CD4-positive, alpha-beta T cell treated with Interleukin-4 for 4 hours (primary cell): ENCODE results near the gene TADA2B.
A peak's percentile ranks its signal among the peaks of the same experiment; 100 is the strongest.
"Not testable (repeated sequence)": the region's sequence is repeated elsewhere in the genome, so short reads cannot be mapped to it uniquely, and the experiment has no call there.

Source experiments
- DNase-seq: peaks from one replicate; pipeline ENCODE4 v3.0.0-alpha.2; 2020

The TADA2B gene

DNA sequence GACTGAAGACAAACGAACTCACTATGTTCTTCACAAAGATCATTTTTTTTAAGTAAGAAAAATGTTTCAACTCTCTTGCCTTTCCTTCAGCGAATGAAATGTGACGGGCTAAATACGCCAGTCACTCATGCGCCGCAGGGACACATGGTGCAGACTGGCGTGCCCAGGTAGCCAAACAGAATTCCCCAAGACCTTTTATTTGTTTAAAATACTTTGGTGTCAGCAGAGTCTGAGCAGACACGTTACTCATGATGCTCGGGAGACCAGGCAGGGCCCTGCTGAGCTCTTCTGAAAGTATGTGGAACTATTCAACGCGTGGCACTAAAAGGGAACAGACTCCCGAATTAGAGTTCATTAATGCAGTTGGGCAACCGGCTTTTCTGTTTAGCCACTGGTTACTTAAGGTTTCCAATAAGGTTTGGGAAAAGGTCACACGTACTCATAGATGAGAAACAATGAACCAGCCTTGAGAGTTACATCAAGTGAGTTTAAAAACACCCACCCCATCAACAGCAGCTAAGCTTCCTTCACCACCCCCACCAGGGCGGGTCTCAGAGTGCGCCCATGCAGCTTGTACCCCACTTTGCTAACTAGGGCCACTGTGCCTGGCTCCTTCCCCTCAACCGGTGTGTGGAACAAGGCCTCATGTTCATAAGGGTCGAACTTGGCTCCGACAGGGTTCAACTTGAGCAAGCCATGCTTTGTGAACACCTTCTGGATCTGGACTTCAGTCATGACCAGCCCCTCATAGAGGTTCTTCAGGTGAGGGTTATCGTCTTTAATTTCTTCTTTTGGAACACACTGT lies 17.4 kb downstream of the TADA2B start:
- no peak for DNase-seq

DNA sequence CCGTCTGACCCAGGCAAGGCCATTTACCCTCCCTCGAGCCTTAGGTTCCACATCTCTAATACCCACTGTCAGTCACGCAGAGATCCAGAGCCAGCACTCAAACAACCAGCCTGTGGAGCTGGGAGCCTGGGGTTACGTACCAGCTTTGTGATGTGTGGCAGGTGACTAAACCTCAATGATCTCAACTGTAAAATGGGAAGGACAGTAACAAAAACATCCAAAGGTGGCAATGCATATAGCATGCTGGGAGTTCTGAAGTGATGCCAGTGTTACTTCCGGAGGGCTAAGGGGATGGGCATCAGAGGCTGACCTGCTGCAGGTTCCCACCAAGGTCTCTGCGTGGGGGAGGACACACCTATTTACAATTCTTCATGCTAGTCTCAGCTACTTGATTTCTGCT lies 18.6 kb downstream of the TADA2B start:
- no peak for DNase-seq

DNA sequence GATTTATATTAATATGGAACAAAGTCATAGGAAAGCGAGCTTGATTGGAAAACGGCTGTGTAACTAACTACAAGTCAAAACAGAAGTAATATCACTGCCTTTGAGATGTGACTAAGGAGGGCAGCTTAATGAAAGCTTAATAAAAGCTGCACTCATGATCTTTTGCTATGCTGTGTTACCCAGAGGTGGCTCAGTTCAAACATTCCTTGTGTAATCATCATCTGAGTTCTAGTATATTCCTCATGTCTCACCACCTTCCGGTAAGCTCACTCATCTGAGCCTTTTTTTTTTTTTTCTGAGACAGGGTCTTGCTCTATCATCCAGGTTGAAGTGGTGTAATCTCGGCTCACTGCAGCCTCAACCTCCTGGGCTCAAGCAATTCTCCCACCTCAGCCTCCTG lies 19.6 kb downstream of the TADA2B start:
- DNase-seq, result no peak

DNA sequence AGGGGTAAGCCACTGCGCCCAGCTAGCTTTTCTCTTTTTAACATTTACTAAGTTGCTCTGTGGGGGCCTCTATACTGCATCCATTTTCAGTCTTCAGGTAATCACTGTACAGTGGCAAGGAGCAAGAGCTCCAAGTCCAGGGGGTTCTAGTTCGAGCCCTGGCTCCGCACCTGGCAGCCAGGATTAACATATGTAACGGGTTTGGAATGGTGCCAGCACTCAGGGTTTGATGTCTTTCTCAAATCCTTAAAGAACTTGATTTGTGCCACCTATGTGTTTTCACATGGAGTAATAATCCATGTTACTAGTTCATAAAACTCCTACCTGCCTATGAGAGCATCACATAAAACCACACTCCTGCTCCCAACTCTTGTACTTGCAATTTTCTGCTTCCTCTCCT lies 20.2 kb downstream of the TADA2B start:
- DNase-seq, result no peak

DNA sequence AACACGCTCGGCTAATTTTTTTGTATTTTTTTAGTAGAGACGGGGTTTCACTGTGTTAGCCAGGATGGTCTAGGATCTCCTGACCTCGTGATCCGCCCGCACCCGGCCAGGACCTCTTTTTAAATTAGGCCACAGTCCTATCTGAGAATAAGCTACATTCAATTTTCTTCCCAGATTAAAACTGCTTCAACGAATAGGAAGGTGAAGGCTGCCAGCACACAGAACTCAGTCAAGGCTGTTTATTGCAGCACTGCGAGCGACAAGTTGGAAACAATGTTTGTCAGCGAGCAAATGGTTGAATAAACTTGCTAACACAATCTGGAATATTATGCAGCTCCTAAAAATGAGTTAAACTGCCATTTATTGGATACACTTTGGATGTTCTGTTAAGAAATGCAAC lies 22.8 kb downstream of the TADA2B start:
- DNase-seq, result no peak

DNA sequence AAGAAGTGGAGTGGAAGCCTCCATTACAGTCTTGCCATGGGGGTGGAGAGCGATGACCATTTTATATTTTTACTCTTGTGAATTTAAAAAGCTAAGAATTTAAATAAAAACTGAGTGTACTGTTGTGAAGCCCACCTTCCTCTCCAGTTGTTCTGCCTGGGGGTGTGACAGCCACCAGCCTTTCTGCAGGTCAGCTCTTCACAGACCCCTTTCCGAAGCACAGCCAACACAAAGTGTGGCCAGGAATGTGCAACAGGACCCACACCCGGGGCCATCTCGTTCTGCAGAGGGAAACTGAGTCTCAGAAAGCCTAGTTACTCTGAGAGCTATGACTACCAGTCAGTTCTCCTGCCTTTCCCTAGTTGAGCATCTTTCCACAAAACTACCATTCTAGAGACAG lies 23.3 kb downstream of the TADA2B start:
- DNase-seq, result no peak

DNA sequence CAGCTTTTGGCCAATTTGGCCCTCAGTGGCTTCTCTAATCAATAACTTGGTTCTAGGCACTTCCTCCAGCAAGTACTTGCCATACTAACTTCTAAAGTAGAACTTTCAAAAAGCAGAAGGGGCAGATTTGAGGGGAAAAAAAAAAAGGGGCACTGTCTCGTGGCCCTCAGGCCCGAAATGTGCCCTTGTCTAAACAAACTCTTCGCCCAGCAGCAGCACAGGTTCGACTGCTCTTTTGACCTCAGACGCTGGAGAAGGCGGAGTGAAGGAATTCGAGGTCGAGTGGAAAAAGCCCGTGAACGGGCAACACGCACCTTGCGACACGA lies 23.9 kb downstream of the TADA2B start:
- no peak for DNase-seq

DNA sequence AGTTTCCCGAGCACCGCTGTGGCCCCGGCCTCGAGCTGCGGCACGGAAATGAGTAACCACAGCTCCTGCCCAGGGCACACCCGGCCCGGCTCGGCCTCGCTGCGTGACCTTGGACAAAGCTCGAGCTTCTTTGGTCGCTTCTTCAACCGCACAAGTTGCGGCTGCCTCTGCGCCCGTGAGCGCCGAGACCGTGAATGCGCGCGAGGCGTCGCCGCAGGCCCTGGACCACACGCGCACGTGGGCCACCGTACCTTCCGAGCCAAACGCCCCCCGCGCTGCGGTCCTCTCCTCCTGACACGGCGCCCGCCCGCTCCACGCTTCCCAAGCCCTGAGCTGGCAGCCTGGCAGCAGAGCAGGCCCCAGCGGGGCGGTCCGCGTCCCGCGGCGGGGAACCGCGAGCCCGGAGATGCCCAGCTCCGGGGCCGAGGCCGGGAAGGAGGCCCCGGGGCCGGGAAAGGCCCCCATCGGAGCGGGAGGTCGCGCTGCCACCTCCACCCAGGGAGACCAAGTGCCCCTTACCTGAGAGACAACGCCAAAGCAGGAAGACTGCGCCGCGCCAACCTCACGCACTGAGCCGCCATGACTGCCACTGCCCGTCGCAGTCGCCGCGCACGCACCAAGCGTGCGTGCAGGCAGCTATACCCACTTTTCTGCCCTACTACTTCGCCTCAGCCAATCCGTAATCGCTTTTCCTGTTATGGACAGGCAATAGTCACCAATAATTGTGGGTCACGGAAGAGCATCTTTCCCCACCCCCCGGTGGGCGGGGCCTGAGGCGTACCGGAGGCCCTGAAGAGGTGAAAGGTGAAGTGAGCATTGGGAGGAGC lies 24.5 kb downstream of the TADA2B start, which contains the start of gene GRPEL1:
GRPEL1 (minus strand) TSS at position 613 of the 827 bp plus-strand sequence; CDS start at position 581, 32 bp downstream.
- DNase-seq, result peak; percentile 99

DNA sequence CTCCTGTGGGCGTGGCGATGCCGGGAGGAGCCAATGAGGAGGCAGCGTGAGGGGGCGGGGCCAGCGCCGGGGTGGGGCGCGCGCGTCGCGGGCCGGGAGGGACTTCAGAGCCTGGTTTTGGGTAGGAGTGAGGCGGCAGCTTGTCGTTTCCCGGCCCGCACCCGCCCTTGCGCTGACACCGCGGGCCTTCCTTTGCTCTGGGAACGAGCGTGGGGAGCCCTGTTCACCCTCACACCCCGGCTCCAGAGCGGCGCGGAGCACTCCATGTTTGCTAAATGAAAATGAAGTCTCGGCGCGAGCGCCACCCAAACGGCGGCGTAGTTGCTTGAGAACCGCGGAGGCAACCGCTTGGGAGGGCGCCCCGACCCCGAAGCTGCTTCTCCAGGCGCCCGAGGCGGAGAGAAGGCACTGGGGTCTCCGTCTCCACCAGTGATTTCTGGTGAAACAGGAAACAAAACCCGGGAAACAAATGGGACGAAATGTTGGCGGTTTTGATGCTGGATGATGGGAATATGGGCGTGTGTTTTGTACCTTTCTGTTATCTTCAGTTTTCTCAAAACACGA lies 25.2 kb downstream of the TADA2B start:
- no peak for DNase-seq

DNA sequence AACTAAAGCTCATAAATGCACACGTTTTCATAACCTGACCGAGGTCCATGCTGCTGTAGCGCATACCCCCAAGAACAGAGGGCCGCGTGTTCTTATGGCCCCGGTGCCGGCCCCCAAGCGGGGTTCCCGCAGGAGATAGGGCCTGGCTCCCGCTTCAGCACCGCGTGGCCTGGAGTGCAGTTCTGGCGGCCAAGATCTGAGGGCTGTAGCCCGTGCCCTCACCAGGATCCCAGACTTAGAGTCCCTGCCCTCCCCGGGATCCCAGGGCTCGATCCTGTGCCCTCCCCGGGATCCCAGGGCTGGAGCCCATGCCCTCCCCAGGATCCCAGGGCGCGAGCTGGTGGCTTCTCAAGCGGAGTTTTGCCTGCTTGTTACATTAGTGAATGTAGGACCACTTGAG lies 25.7 kb downstream of the TADA2B start:
- DNase-seq, result no peak

DNA sequence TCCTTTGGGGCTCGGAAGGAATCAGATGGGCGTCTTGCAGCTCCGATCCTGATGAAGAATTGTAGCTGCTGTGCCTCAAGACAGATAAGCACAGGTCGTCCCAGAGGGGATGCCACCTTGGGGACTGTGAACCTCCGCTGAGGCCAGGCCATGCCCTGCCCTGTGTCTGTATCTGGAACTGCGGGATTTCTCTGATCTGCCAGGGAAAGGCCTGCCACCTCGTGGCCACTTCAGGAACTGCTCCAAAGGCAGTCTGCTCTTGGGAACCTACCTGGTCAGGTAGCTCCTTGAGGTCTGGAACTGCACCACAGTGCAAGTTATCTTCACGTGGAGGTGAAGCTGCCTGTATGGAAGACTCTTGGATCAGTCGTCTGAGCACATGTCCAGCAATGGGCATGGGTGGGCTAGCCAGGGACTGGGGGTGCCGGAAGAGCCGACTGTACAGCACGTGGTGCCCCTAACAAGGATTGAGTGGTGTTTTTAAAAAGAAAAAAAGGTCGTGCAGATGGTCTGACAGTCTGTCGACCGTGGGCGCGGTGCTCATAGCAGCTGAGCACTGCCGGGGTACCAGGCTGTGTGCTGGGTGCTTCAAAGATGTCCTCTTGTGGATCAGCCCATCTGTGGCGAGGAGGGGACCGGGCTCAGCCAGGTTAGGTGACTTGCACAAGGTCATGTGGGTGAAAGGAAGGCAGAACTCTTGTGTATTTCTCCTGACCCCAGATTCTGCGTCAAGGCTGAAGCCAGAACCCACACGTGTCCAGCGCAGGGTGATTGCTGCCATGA lies 27.7 kb downstream of the TADA2B start:
- DNase-seq, result peak; percentile 86

DNA sequence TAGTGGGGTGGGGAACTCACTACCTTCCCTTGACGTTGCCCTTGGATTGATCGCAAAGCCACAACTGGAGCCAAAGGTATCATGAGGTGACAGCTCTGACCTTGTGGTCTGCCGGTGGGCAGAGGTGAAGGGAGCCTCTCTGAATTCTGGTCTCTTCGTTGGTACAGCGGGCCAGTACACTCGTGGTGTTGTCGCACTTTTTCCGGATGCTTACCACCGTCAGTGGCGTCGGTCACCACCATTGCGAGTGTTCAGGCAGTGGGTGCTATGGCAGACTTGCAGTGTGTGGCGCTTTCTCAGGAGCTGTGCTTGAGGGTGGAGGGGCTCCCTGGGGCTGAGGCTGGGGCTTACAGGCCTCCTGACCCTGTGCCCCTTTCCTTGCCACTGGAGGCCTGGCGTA lies 29.9 kb downstream of the TADA2B start:
- DNase-seq, result no peak

DNA sequence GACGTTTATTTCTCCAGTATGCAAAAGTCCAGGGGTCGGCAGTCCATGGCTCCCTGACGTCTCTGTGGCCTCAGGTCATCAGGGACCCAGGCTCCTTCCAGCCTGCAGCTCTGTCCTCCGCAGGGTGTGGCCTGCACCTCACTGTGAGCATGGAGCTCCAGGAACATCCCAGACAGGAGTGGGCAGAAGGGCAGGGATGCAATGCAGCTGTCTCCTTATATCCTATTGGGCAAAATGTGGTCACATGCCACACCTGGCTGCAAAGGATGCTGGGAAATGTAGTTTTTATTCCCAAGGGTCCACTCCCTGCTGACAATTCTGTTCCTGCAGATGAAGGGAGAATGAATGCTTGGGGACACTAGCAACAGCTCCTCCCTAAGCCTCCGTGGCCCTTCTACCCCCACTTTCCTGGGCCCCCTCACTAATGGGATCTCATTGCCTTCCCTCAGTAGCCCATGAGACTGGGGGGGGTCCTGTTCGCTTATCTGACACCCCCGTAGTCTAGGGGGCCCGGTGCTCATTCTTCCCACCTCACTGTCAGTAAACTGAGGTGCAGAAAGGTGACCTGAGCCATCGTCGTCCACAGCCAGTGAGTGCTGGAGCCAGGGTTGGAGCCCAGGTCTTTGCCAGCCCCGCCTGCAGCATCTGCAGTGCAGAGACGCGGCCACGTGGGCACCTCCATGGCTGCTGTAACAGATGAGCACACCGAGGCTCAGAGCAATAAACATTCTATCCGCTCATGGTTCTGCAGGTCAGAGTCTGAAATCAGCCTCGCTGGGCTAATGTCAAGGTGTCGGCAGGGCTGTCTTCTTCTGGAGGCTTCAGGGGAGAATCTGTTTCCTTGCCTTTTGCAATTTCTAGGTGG lies 30.6 kb downstream of the TADA2B start:
- DNase-seq, result no peak

DNA sequence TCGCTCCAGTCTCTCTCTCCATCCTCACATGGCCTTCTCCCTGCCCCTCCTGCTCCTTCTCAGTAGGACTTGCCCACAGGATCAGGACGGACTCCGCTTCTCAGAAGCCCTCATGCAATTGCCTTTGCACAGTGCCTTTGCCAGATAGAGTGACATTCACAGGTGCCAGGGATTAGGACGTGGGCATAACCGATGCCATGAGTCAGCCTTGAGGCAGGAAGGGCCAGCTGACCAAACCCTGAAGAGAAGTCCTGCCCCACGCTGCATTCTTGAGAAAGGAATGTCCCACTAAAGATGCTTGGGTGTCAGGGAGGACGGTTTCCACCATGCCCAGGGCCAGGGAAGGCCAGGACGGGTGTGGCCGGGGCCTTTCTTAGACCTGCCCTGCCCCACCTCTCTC lies 31.3 kb downstream of the TADA2B start:
- no peak for DNase-seq

DNA sequence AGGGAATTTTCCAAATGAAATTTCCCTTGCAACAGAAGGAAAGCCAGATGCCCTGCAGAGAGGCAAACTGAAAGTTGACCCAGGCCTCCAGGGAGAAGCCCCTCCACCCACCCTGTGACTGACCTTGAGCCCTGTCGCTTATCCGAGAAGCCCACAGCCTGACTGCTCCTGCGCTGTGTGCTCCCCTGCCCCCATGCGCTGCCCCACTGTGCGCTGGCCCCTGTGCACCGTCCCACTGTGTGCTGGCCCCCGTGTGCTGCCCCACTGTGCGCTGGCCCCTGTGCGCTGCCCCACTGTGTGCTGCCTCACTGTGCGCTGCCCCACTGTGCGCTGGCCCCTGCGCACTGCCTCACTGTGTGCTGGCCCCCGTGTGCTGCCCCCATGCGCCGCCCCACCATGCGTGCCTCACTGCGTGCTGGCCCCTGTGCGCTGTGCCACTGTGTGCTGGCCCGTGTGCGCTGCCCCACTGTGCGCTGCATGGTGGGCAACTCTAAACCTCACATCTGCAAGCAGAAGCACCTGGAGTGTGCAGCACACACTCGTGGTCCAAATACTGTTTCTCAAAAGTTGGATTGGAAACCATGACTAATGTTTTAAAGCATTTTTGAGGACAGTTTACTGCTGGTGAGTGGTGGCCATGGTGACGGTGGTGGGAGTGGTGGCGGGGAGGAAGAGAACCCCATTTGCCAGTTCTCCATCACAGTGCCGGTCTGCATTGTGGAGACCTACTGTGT lies 33.0 kb downstream of the TADA2B start:
- DNase-seq, result no peak

DNA sequence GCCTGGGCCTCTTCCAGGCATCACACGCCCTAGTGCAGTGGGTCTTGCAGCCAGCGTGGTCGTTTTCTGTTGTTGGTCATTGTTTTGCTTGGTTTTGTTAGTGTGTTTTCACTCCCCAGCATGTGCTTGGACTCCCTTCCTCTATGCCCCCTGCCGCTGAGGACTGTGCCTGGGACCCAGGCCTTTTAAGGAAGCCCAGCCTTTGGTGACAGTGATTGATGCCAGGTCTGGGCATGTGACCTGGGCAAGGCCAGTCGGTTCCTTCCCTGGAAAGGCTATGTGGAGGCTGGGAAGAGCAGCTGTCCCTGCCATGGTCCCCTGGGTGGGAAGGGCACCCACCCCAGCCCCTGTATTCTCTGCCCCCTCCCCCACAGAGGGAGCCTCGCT lies 33.5 kb downstream of the TADA2B start:
- no peak for DNase-seq

DNA sequence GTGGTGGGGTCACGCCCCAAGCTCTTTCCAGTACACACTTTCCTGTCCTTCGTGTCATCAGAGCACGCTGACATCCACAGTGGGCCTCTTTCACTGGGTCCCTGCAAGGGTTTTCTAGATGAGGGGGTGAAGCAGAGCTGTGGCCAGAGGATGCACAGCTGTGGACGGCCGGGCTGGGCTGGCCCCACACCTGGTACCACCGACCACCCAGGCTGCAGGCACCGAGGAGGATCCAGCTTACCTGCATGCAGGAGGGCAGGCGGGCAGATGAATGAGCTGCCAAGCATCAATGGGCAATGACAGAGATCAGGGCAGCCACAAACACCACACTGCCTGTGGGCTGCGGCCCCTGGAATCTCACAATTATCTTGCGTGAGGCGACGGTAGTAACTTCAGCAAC lies 34.2 kb downstream of the TADA2B start:
- no peak for DNase-seq

DNA sequence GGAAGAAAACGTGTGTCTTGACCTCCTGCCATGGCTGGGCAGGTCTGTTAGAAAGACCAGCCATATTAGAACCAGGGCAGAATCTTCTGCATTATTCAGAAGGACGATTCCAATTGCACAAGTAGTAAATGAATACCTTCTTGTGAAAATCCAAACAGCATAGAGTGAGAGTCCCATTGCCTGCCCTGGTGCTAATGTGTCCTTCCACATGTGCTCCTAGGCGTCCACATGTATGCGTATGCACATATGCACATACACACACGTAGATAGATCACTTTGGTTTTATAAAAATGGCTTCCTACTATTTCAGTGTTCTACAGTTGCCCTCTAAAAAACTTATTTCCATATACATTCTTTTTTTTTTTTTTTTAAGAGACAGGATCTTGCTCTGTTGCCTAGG lies 34.9 kb downstream of the TADA2B start:
- no peak for DNase-seq

DNA sequence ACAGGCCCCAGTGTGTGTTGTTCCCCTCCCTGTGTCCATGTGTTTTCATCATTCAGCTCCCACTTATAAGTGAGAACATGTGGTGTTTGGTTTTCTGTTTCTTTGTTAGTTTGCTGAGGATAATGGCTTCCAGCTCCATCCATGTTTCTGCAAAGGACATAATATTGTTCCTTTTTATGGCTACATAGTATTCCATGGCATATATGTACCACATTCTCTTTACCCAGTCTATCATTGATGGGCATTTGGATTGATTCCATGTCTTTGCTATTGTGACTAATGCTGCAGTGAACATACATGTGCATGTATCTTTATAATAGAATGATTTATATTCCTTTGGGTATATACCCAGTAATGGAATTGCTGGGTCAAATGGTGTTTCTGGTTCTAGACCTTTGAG lies 36.3 kb downstream of the TADA2B start:
- DNase-seq, result not testable (repeated sequence)

DNA sequence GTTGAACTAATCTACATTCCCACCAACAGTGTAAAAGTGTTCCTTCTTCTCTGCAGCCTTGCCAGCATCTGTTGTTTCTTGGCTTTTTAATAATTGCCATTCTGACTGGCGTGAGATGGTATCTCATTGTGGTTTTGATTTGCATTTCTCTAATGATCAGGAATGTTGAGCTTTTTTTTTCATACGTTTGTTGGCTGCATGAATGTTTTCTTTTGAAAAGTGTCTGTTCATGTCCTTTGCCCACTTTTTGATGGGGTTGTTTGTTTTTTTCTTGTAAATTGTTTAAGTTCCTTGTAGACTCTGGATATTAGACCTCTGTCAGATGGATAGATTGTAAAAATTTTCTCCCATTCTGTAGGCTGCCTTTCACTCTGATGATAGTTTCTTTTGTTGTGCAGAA lies 36.7 kb downstream of the TADA2B start:
- DNase-seq, result not testable (repeated sequence)
